ENCODE measurements around the gene DIRAS1. TPM values are rescaled to one million over a fixed set of nuclear protein-coding genes. Genes with fewer than 3 reads are reported as not detected.

Gene DIRAS1
- total RNA-seq, 1 experiment from 2014 or later: 18.5 TPM

- H3K4me3 ChIP-seq (ENCODE audit: low read depth in 2 of 2, low read length in 2 of 2): no peak overlapping the region
- TF ChIP-seq SIN3A (IDR thresholded peaks at IDR 0.05; ENCODE audit: borderline replicate concordance, insufficient read depth, low read depth, low read length): no peak
- TF ChIP-seq POLR2AphosphoS5 (IDR thresholded peaks at IDR 0.05; ENCODE audit: low read depth, low read length): no peak
- no peak for TF ChIP-seq TCF7L2 (IDR thresholded peaks at IDR 0.05; ENCODE audit: low read depth, low read length)
- no peak for TF ChIP-seq REST (IDR thresholded peaks at IDR 0.05; ENCODE audit: insufficient read depth in 1 of 2, low read depth in 2 of 2, low read length in 1 of 2)
- no peak for TF ChIP-seq CTCF (IDR thresholded peaks at IDR 0.05)
- H3K36me3 ChIP-seq (ENCODE audit: control insufficient read depth, insufficient read depth, low read length): no peaks in the 10 kb centered on the region
- no peaks in the 10 kb centered on the region for H3K27me3 ChIP-seq (ENCODE audit: control insufficient read depth, insufficient read depth, low read length)
- POLR2A ChIA-PET: interaction anchor here (0.6 kb wide), 1 partner anchor 73 kb away, joined by 3 read pairs; no protein-coding TSS in a partner anchor
- intact Hi-C loops (cut with micrococcal nuclease; ENCODE audit: unreplicated experiment) (no loop called here), in situ Hi-C loops (cut with HindIII; ENCODE audit: low pct_unique_long_range_greater_than_20kb, low sequenced_read_pairs) (no loop called here)
- no peaks in the 10 kb centered on the region for H3K9me3 ChIP-seq (ENCODE audit: control insufficient read depth, insufficient read depth, low read depth, low read length)
- DNase-seq (ENCODE audit: low read depth, low spot score): no peak
- no peak for ATAC-seq
- no peak overlapping the region for H3K27ac ChIP-seq (ENCODE audit: low read length)
- H3K4me1 ChIP-seq (ENCODE audit: control insufficient read depth, insufficient read depth, low read length): peaks cover 13% of the 10 kb centered on the region
- CTCF ChIA-PET: no interaction called here
- BruUV-seq (replicated peaks): no TSS peak
Observed at GRCh38 chr19:2726904-2727639, 5.9 kb upstream of the DIRAS1 start.

GRCh38 chr19:2726160-2726855 lies 5.1 kb upstream of the DIRAS1 start:
- Histone ChIP-seq H3K9me3 (ENCODE audit: control insufficient read depth, insufficient read depth, low read depth, low read length) (no peaks in the 10 kb centered on the region), H3K4me1 (ENCODE audit: control insufficient read depth, insufficient read depth, low read length) (peaks cover 13% of the 10 kb centered on the region), H3K27ac (ENCODE audit: low read length) (no peak overlapping the region), H3K36me3 (ENCODE audit: control insufficient read depth, insufficient read depth, low read length) (no peaks in the 10 kb centered on the region), H3K27me3 (ENCODE audit: control insufficient read depth, insufficient read depth, low read length) (no peaks in the 10 kb centered on the region), H3K4me3 (ENCODE audit: low read depth in 2 of 2, low read length in 2 of 2) (no peak overlapping the region)
- ATAC-seq (no peak), DNase-seq (ENCODE audit: low read depth, low spot score) (no peak)
- intact Hi-C loops (cut with micrococcal nuclease; ENCODE audit: unreplicated experiment): no loop called here
- TF ChIP-seq TCF7L2 (IDR thresholded peaks at IDR 0.05; ENCODE audit: low read depth, low read length): no peak
- no peak for TF ChIP-seq REST (IDR thresholded peaks at IDR 0.05; ENCODE audit: insufficient read depth in 1 of 2, low read depth in 2 of 2, low read length in 1 of 2)
- TF ChIP-seq POLR2AphosphoS5 (IDR thresholded peaks at IDR 0.05; ENCODE audit: low read depth, low read length): no peak
- TF ChIP-seq CTCF (IDR thresholded peaks at IDR 0.05): no peak
- no peak for TF ChIP-seq SIN3A (IDR thresholded peaks at IDR 0.05; ENCODE audit: borderline replicate concordance, insufficient read depth, low read depth, low read length)
- ChIA-PET POLR2A (interaction anchor here (0.6 kb wide), 1 partner anchor 72 kb away, joined by 3 read pairs; no protein-coding TSS in a partner anchor), CTCF (no interaction called here)
- no TSS peak for BruUV-seq (replicated peaks)
- in situ Hi-C loops (cut with HindIII; ENCODE audit: low pct_unique_long_range_greater_than_20kb, low sequenced_read_pairs): no loop called here

Data from Panc1 (cell line).